Measurements from ENCODE around the gene TOMM20.
A peak's percentile ranks its signal among the peaks of the same experiment; 100 is the strongest.

Gene TOMM20

DNA sequence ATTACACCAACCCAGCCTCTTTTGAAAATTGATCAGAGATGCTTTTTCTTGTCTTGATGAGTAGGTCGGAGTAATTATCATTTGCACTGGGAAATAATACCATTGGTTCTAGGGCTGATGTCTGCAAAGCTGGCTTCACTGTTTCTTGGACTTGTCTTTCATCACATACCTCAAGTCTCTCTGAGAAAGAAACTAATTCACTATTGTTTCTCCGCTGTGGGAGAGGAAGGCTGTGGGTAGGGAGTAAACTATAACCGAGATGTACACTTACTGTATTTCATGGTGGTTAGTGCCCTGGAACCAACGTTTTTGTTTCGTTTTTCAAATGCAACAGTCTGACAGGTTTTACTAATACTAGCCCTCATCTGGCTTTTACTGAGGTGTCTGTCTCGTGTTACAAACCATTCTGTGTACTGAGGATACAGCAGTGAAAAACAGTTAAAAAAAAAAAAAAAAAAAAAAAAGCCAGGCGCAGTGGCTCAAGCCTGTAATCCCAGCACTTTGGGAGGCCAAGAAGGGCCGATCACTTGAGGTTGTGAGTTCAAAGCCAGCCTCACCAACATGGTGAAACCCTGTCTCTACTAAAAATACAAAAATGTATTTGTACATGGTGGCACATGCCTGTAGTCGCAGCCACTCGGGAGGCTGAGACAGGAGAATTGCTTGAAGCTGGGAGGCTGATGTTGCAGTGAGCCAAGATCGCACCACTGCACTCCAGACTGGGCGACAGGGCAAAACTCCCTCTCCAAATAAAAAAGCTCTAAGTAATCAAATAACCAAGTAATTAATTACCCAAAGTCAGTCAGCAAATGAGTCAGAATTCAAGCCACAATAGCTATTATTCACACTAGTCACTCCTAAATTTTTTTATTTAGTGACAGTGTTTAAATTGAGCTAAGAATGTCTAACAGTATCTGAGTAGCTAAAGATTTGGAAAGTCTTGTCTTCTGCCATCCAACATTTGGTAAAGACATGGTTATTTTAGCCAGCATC, 23.3 kb downstream of the TOMM20 start (continued):
- no peak for TF ChIP-seq ZNF610 (tag by site-specific recombination; IDR thresholded peaks at IDR 0.05; ENCODE audit: borderline replicate concordance)
- TF ChIP-seq, protein P1, sequence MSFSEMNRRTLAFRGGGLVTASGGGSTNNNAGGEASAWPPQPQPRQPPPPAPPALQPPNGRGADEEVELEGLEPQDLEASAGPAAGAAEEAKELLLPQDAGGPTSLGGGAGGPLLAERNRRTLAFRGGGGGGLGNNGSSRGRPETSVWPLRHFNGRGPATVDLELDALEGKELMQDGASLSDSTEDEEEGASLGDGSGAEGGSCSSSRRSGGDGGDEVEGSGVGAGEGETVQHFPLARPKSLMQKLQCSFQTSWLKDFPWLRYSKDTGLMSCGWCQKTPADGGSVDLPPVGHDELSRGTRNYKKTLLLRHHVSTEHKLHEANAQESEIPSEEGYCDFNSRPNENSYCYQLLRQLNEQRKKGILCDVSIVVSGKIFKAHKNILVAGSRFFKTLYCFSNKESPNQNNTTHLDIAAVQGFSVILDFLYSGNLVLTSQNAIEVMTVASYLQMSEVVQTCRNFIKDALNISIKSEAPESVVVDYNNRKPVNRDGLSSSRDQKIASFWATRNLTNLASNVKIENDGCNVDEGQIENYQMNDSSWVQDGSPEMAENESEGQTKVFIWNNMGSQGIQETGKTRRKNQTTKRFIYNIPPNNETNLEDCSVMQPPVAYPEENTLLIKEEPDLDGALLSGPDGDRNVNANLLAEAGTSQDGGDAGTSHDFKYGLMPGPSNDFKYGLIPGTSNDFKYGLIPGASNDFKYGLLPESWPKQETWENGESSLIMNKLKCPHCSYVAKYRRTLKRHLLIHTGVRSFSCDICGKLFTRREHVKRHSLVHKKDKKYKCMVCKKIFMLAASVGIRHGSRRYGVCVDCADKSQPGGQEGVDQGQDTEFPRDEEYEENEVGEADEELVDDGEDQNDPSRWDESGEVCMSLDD (tag by site-specific recombination; IDR thresholded peaks at IDR 0.05), result no peak
- no peak for TF ChIP-seq ZNF223 (tag by site-specific recombination; IDR thresholded peaks at IDR 0.05)
- TF ChIP-seq, protein P2, sequence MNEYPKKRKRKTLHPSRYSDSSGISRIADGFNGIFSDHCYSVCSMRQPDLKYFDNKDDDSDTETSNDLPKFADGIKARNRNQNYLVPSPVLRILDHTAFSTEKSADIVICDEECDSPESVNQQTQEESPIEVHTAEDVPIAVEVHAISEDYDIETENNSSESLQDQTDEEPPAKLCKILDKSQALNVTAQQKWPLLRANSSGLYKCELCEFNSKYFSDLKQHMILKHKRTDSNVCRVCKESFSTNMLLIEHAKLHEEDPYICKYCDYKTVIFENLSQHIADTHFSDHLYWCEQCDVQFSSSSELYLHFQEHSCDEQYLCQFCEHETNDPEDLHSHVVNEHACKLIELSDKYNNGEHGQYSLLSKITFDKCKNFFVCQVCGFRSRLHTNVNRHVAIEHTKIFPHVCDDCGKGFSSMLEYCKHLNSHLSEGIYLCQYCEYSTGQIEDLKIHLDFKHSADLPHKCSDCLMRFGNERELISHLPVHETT (tag by site-specific recombination; IDR thresholded peaks at IDR 0.05), result no peak
- TF ChIP-seq ZFP41 (tag by site-specific recombination; IDR thresholded peaks at IDR 0.05; ENCODE audit: borderline replicate concordance), result no peak
- TF ChIP-seq HOXC10 (CRISPR knock-in tag; IDR thresholded peaks at IDR 0.05), result no peak
- 0 out of 2 replicates have a peak, but pooled peaks have one; percentile 39 for TF ChIP-seq ZFP69B (tag by site-specific recombination; IDR thresholded peaks at IDR 0.05)
- TF ChIP-seq ZNF335 (tag by site-specific recombination; conservative IDR thresholded peaks at IDR 0.05), result no peak
- no peak for TF ChIP-seq GLI4 (tag by site-specific recombination; IDR thresholded peaks at IDR 0.05)
- TF ChIP-seq ZNF626 (tag by site-specific recombination; IDR thresholded peaks at IDR 0.05), result no peak
- no peak for TF ChIP-seq ZNF202 (tag by site-specific recombination; IDR thresholded peaks at IDR 0.05; ENCODE audit: borderline replicate concordance)
- TF ChIP-seq SP7 (tag by site-specific recombination; IDR thresholded peaks at IDR 0.05), result peak; percentile 67
- TF ChIP-seq ZNF624 (tag by site-specific recombination; IDR thresholded peaks at IDR 0.05), result no peak
- TF ChIP-seq, protein P3, sequence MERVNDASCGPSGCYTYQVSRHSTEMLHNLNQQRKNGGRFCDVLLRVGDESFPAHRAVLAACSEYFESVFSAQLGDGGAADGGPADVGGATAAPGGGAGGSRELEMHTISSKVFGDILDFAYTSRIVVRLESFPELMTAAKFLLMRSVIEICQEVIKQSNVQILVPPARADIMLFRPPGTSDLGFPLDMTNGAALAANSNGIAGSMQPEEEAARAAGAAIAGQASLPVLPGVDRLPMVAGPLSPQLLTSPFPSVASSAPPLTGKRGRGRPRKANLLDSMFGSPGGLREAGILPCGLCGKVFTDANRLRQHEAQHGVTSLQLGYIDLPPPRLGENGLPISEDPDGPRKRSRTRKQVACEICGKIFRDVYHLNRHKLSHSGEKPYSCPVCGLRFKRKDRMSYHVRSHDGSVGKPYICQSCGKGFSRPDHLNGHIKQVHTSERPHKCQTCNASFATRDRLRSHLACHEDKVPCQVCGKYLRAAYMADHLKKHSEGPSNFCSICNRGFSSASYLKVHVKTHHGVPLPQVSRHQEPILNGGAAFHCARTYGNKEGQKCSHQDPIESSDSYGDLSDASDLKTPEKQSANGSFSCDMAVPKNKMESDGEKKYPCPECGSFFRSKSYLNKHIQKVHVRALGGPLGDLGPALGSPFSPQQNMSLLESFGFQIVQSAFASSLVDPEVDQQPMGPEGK (tag by site-specific recombination; IDR thresholded peaks at IDR 0.05), result no peak
- TF ChIP-seq ZNF670 (tag by site-specific recombination; IDR thresholded peaks at IDR 0.05; ENCODE audit: low read depth), result no peak
- no peak for TF ChIP-seq ZNF174 (tag by site-specific recombination; IDR thresholded peaks at IDR 0.05)
- TF ChIP-seq, protein P4, sequence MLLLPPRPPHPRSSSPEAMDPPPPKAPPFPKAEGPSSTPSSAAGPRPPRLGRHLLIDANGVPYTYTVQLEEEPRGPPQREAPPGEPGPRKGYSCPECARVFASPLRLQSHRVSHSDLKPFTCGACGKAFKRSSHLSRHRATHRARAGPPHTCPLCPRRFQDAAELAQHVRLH (tag by site-specific recombination; IDR thresholded peaks at IDR 0.05), result peak; percentile 86
- TF ChIP-seq, protein P5, sequence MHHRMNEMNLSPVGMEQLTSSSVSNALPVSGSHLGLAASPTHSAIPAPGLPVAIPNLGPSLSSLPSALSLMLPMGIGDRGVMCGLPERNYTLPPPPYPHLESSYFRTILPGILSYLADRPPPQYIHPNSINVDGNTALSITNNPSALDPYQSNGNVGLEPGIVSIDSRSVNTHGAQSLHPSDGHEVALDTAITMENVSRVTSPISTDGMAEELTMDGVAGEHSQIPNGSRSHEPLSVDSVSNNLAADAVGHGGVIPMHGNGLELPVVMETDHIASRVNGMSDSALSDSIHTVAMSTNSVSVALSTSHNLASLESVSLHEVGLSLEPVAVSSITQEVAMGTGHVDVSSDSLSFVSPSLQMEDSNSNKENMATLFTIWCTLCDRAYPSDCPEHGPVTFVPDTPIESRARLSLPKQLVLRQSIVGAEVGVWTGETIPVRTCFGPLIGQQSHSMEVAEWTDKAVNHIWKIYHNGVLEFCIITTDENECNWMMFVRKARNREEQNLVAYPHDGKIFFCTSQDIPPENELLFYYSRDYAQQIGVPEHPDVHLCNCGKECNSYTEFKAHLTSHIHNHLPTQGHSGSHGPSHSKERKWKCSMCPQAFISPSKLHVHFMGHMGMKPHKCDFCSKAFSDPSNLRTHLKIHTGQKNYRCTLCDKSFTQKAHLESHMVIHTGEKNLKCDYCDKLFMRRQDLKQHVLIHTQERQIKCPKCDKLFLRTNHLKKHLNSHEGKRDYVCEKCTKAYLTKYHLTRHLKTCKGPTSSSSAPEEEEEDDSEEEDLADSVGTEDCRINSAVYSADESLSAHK (tag by site-specific recombination; IDR thresholded peaks at IDR 0.05), result no peak
- TF ChIP-seq ZNF274 (IDR thresholded peaks at IDR 0.05; ENCODE audit: low read length), result no peak
- no peak for TF ChIP-seq ZNF274 (tag by site-specific recombination; IDR thresholded peaks at IDR 0.05; ENCODE audit: borderline replicate concordance)
- TF ChIP-seq GLI2 (tag by site-specific recombination; IDR thresholded peaks at IDR 0.05; ENCODE audit: borderline replicate concordance, low read depth), result no peak
- TF ChIP-seq ZNF184 (tag by site-specific recombination; IDR thresholded peaks at IDR 0.05), result no peak
- TF ChIP-seq ZNF24 (tag by site-specific recombination; IDR thresholded peaks at IDR 0.05), result peak; percentile 77
- no peak for TF ChIP-seq ZNF585B (tag by site-specific recombination; IDR thresholded peaks at IDR 0.05)
- no peak for TF ChIP-seq OSR2 (tag by site-specific recombination; IDR thresholded peaks at IDR 0.05)
- peak; percentile 36; the same call in 1 of the 2 replicates for TF ChIP-seq ZNF391 (tag by site-specific recombination; IDR thresholded peaks at IDR 0.05; ENCODE audit: borderline replicate concordance, low read depth)
